Measurements from ENCODE around the gene FRY. TPM values are rescaled to one million over a fixed set of nuclear protein-coding genes. Genes with fewer than 3 reads are reported as not detected.

Gene FRY
- polyA plus RNA-seq, 4 donors: 14.2 to 55.9 (median 46.5) TPM

DNA sequence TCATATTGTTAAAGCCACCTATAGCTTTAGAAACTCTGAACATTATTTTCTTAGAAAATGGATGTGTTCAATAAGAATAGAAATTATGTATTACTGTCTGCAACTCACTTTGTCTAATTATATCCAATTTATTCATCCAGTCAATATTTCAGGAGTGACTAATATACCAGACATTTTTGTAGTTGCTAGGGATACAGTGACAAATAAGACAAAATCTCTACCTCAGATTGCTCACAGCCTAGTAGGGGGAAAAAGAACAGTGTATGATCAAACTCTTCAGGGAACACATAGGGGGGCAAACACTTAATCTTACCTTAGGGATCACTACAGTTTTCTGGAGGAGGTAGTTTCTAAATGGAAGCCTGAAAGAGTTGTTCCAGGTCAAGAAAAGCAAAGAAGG, 292.3 kb downstream of the FRY start:
- no peak for DNase-seq (ENCODE audit: low read depth in 4 of 4, low spot score in 3 of 4)

DNA sequence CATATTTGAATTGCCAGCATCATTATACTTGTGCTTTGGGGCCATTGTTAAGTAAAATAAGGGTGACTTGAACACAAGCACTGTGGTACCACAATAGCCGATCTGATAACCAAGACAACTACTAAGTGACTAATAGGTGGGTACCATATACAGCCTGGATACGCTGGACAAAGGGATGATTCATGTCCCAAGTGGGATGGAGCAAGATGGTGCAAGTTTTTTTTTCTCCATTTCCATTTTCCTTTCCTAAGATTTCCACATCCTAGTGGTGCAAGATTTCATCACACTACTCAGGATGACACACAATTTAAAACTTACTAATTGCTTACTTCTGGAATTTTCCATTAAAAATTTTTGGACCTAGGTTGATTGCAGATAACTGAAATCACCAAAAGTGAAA, 298.9 kb downstream of the FRY start:
- DNase-seq (ENCODE audit: low read depth in 4 of 4, low spot score in 3 of 4): no peak

DNA sequence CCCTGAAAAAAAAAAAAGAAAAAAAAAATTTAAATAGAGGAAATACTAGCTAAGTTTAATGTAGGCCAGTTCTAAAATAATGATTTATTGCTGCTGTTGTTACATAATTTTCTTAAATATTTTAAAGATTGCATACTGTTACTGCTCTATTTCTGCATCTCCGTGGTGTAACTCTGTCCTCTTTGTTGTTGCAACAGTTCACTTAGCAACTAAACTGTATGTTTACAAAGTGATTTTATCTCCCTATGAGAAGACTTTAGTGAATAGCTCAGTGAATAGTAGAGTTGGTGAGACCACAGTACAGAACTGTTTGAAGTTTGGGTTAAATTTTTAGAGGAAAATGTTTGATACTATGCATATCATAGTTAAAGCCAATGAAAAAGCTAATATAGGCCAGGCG, 303.1 kb downstream of the FRY start:
- DNase-seq (ENCODE audit: low read depth in 4 of 4, low spot score in 3 of 4): no peak

DNA sequence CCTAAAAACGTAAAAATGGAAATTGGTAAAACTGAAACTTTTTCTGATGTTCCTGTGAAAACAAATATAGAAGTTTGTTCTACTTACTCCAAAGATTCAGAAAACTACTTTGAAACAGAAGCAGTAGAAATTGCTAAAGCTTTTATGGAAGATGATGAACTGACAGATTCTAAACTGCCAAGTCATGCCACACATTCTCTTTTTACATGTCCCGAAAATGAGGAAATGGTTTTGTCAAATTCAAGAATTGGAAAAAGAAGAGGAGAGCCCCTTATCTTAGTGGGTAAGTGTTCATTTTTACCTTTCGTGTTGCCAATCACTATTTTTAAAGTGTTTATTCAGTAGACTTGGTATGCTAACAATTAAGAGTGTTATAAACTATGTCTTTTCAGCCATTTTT, 309.3 kb downstream of the FRY start:
- no peak for DNase-seq (ENCODE audit: low read depth in 4 of 4, low spot score in 3 of 4)

DNA sequence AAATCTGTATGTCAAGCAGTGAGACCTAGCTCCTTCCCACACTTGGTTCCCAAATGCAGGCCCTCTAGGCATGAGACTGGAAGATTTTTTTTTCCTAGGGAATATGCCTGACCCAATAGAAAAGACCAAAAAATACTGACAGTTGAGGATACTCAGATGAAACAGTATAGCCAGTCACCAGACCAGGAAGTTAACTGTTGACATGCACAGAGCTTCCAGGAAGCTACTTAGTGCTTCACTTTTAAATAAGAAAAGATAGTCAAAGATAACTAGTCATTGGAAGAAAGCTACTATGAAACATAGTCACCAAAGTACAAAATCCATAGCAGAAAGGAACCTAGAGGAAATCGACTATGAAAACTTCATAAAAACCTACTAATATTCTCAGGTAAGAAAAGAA, 316.1 kb downstream of the FRY start:
- no peak for DNase-seq (ENCODE audit: low read depth in 4 of 4, low spot score in 3 of 4)

Measured in left renal pelvis (tissue), 4 donors.